Liver (tissue), 3 donors: ENCODE results near the gene GPR141.

ENCODE experiments used
- CTCF ChIP-seq: fragments of 150-350 bp; IDR thresholded peaks from 2 replicates; pipeline ENCODE4 v1.5.1; 2017; ENCODE audit warnings: improper control_type of control experiment, low read depth, low read length; ENCODE audit not compliant: missing input control
- GABPA ChIP-seq, 2 donors: IDR thresholded peaks in 1 of 2; conservative IDR thresholded peaks in 1 of 2; 2 replicates each; pipeline ENCODE4 v1.6.1; 2016; ENCODE audit warnings: antibody characterized with exemption in 2 of 2, mild to moderate bottlenecking in 1 of 2, moderate library complexity in 1 of 2
- HNF4G ChIP-seq: IDR thresholded peaks from 2 replicates; pipeline ENCODE4 v1.6.1; 2016; ENCODE audit warnings: antibody characterized with exemption
- donor health status: healthy.
- donor health status: healthy.

- TF ChIP-seq CTCF (no peak), GABPA (IDR thresholded peaks at IDR 0.05 in 1 of 2, conservative IDR thresholded peaks at IDR 0.05 in 1 of 2) (no peak), HNF4G (no peak)
Measured at GRCh38 chr7:37735196-37735595, 51.6 kb downstream of the GPR141 start.
